ENCODE data around the gene FOXB1. TPM values are rescaled to one million over a fixed set of nuclear protein-coding genes. Genes with fewer than 3 reads are reported as not detected.

FOXB1 gene
- 6.7 TPM for total RNA-seq (ENCODE audit: unreplicated experiment)
- long read RNA-seq, partial matches to known transcripts: 0 of 4 reads
- long read RNA-seq, other reads (novel, unspliced or antisense): 2 of 4 reads

DNA sequence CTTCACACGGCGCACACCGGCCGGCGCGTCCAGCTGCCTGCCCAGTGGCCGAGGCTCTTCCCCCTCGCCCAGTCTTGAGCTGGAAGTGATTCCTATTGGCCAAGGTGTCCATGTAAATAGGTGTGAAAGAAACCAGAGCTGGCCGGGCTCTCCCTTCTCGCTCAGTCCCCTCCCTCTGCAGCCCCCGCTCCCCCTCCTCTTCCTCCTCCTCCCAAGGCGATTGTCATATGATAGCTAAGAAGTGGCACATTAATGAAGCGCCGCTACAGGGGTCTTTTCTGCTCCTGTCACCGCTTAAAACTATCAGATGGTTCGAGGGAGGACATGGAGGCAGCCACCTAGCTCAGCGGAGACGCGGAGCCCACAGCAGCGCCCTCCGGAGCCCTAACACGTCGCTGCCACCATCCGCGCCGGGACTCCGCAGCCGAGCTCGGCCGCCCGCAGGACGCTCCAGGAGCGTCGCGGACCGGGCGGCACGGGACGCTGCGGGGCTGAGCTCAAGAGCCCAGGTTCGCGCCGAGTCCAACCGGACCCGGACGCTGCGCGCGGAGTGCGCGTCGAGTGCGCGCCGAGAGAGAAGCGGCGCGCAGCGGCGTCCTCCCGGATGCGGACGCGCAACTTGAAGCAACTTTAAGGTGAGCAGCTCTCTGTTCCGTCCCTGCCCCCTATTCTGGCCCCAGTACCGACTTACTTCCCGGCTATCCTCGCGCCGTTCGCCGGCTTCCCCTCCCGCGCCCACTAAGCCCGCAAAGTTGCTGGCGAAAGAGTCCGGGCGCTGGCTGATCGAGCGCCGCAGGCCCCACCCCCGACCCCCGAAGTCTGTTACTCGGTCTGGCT lies at the start of gene FOXB1:
Gene FOXB1, plus strand, starts transcription at position 303 of the 837 bp plus-strand sequence. CDS start 653 bp downstream, outside the sequence.
- Mint-ChIP-seq H3K4me1 (ENCODE audit: unreplicated experiment) (peaks cover 53% of the 10 kb centered on the region), H3K9me3 (ENCODE audit: unreplicated experiment) (no peaks in the 10 kb centered on the region), H3K27ac (ENCODE audit: unreplicated experiment) (peak within 1 kb of the TSS; percentile 70), H3K27me3 (ENCODE audit: unreplicated experiment) (peaks cover 17% of the 10 kb centered on the region), H3K4me3 (ENCODE audit: unreplicated experiment) (peak within 1 kb of the TSS; percentile 96), H3K36me3 (ENCODE audit: low read depth, unreplicated experiment) (peaks cover 9% of the 10 kb centered on the region)
- TF ChIP-seq, protein P1, sequence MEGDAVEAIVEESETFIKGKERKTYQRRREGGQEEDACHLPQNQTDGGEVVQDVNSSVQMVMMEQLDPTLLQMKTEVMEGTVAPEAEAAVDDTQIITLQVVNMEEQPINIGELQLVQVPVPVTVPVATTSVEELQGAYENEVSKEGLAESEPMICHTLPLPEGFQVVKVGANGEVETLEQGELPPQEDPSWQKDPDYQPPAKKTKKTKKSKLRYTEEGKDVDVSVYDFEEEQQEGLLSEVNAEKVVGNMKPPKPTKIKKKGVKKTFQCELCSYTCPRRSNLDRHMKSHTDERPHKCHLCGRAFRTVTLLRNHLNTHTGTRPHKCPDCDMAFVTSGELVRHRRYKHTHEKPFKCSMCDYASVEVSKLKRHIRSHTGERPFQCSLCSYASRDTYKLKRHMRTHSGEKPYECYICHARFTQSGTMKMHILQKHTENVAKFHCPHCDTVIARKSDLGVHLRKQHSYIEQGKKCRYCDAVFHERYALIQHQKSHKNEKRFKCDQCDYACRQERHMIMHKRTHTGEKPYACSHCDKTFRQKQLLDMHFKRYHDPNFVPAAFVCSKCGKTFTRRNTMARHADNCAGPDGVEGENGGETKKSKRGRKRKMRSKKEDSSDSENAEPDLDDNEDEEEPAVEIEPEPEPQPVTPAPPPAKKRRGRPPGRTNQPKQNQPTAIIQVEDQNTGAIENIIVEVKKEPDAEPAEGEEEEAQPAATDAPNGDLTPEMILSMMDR (IDR thresholded peaks at IDR 0.05; ENCODE audit: unreplicated experiment): no peak
- DNase-seq (ENCODE audit: low spot score): peak; percentile 66

DNA sequence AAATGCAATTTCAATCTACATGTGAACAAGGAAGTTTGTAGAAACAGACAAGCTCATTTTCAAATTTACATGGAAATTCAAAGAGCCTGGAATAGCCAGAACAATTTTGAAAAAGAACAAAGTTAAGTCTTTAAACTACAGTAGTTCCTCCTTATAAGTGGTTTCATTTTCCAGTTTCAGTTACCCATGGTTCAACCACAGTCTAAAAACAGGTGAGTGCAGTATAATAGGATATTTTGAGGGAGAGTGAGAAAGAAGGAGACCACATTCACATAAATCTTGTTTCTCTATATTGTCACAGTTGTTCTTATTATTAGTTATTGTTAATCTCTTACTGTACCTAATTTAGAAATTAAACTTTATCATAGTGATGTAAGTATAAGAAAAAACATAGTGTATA lies 45.8 kb upstream of the FOXB1 start:
- H3K36me3 Mint-ChIP-seq (ENCODE audit: low read depth, unreplicated experiment): peaks cover 7% of the 10 kb centered on the region
- no peak overlapping the region for H3K27ac Mint-ChIP-seq (ENCODE audit: unreplicated experiment)
- no peaks in the 10 kb centered on the region for H3K27me3 Mint-ChIP-seq (ENCODE audit: unreplicated experiment)
- H3K9me3 Mint-ChIP-seq (ENCODE audit: unreplicated experiment): peaks cover 10% of the 10 kb centered on the region
- H3K4me1 Mint-ChIP-seq (ENCODE audit: unreplicated experiment): no peaks in the 10 kb centered on the region
- TF ChIP-seq, protein P1 (IDR thresholded peaks at IDR 0.05; ENCODE audit: unreplicated experiment): no peak
- no peak for DNase-seq (ENCODE audit: low spot score)
- H3K4me3 Mint-ChIP-seq (ENCODE audit: unreplicated experiment): no peak overlapping the region

DNA sequence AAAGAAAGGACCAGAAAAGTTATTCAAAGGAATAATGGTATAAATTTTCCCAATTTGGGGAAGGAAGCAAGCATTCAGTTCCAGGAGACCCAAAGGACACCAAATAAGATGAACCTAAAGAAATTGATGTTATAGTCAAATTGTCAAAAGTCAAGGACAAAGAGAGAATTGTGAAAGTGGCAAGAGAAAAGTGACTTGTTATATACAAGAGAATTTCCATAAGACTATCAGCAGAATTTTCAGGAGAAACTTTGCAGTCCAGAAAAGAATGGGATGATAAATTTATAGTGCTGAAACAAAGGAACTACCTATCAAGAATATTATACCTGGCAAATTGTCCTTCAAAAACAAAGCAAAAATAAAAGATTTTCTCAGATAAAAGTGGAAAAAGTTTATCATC lies 43.8 kb upstream of the FOXB1 start:
- no peaks in the 10 kb centered on the region for H3K27me3 Mint-ChIP-seq (ENCODE audit: unreplicated experiment)
- no peak overlapping the region for H3K27ac Mint-ChIP-seq (ENCODE audit: unreplicated experiment)
- H3K36me3 Mint-ChIP-seq (ENCODE audit: low read depth, unreplicated experiment): peaks cover 7% of the 10 kb centered on the region
- DNase-seq (ENCODE audit: low spot score): no peak
- H3K4me3 Mint-ChIP-seq (ENCODE audit: unreplicated experiment): no peak overlapping the region
- H3K9me3 Mint-ChIP-seq (ENCODE audit: unreplicated experiment): peaks cover 10% of the 10 kb centered on the region
- H3K4me1 Mint-ChIP-seq (ENCODE audit: unreplicated experiment): no peaks in the 10 kb centered on the region
- TF ChIP-seq, protein P1 (IDR thresholded peaks at IDR 0.05; ENCODE audit: unreplicated experiment): no peak

DNA sequence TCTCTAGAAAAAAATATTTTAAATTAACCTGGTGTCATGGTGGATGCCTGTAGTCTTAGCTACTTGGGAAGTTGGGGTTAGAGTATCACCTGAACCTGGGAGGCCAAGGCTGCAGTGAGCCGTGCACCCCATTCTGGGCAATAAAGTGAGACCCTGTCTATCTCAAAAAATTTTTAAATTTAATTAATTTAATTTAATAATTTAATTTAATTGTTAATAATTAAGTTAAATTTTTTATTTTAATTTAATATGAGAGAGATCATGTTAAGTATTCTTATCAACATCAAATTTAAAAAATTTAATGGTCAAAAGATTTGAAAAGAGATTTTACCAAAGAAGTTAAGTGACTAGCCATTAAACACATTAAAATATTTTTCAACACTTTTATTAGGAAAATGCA lies 40.8 kb upstream of the FOXB1 start:
- no peaks in the 10 kb centered on the region for H3K27me3 Mint-ChIP-seq (ENCODE audit: unreplicated experiment)

More for the DNA sequence above, 40.8 kb upstream of the FOXB1 start:
- DNase-seq (ENCODE audit: low spot score): no peak
- H3K4me1 Mint-ChIP-seq (ENCODE audit: unreplicated experiment): no peaks in the 10 kb centered on the region
- H3K9me3 Mint-ChIP-seq (ENCODE audit: unreplicated experiment): peaks cover 10% of the 10 kb centered on the region
- H3K27ac Mint-ChIP-seq (ENCODE audit: unreplicated experiment): no peak overlapping the region
- H3K4me3 Mint-ChIP-seq (ENCODE audit: unreplicated experiment): no peak overlapping the region
- peaks cover 7% of the 10 kb centered on the region for H3K36me3 Mint-ChIP-seq (ENCODE audit: low read depth, unreplicated experiment)
- TF ChIP-seq, protein P1 (IDR thresholded peaks at IDR 0.05; ENCODE audit: unreplicated experiment): no peak

Data from endothelial cell (in vitro differentiated cells).